Middle frontal gyrus (tissue), 1 donor: ENCODE measurements around the gene SNRNP35.
"Not testable (repeated sequence)": the region's sequence is repeated elsewhere in the genome, so short reads cannot be mapped to it uniquely, and the experiment has no call there.

Source experiments
- DNase-seq: peaks from one replicate; pipeline ENCODE4 v3.0.0-alpha.2; 2015; ENCODE audit warnings: low spot score; ENCODE audit errors: extremely low spot score

Gene SNRNP35

GRCh38 chr12:123446333-123446713 lies 11.6 kb upstream of the SNRNP35 start:
- DNase-seq = no peak

GRCh38 chr12:123449249-123449733 lies 8.6 kb upstream of the SNRNP35 start:
- no peak for DNase-seq

- DNase-seq = no peak
Measured at GRCh38 chr12:123449856-123450255, 8.1 kb upstream of the SNRNP35 start.

- no peak for DNase-seq
Measured at GRCh38 chr12:123450636-123451035, 7.3 kb upstream of the SNRNP35 start.

- not testable (repeated sequence) for DNase-seq
Measured at GRCh38 chr12:123452276-123452550, 5.7 kb upstream of the SNRNP35 start.

- DNase-seq = no peak
Measured at GRCh38 chr12:123453165-123453564, 4.8 kb upstream of the SNRNP35 start.

- not testable (repeated sequence) for DNase-seq
Measured at GRCh38 chr12:123463174-123463573, 5.2 kb downstream of the SNRNP35 start.

GRCh38 chr12:123465084-123465483 lies 7.1 kb downstream of the SNRNP35 start:
- DNase-seq = no peak

- no peak for DNase-seq
Measured at GRCh38 chr12:123468786-123469185, 10.8 kb downstream of the SNRNP35 start.

- DNase-seq = no peak
Measured at GRCh38 chr12:123469978-123470377, 12.0 kb downstream of the SNRNP35 start.

GRCh38 chr12:123471374-123472068 lies 13.6 kb downstream of the SNRNP35 start:
- DNase-seq = peak; percentile 53

- DNase-seq = no peak
Measured at GRCh38 chr12:123472438-123472849, 14.5 kb downstream of the SNRNP35 start.

GRCh38 chr12:123474485-123475245 lies 16.7 kb downstream of the SNRNP35 start:
- no peak for DNase-seq

- DNase-seq = no peak
Measured at GRCh38 chr12:123475246-123475703, 17.3 kb downstream of the SNRNP35 start.

GRCh38 chr12:123478069-123478468 lies 20.1 kb downstream of the SNRNP35 start:
- no peak for DNase-seq

- DNase-seq = peak; percentile 62
Measured at GRCh38 chr12:123478762-123479161, 20.8 kb downstream of the SNRNP35 start.

- DNase-seq = peak; percentile 81
Measured at GRCh38 chr12:123479442-123480180, 21.7 kb downstream of the SNRNP35 start.

- not testable (repeated sequence) for DNase-seq
Measured at GRCh38 chr12:123481251-123481650, 23.3 kb downstream of the SNRNP35 start.

- no peak for DNase-seq
Measured at GRCh38 chr12:123482876-123483275, 24.9 kb downstream of the SNRNP35 start.

- DNase-seq = no peak
Measured at GRCh38 chr12:123483602-123484248, 25.8 kb downstream of the SNRNP35 start.

GRCh38 chr12:123485756-123486155 lies 27.8 kb downstream of the SNRNP35 start:
- DNase-seq = no peak

- DNase-seq = no peak
Measured at GRCh38 chr12:123487428-123487827, 29.5 kb downstream of the SNRNP35 start.
